Subcutaneous abdominal adipose tissue (tissue), 5 donors: ENCODE data around the gene ZNF446.
"Not testable (repeated sequence)": the region's sequence is repeated elsewhere in the genome, so short reads cannot be mapped to it uniquely, and the experiment has no call there.

Experiments used
- H3K27ac ChIP-seq: one replicate; pipeline ENCODE4 v1.7.0; 2013; ENCODE audit warnings: low read depth, mild to moderate bottlenecking, inconsistent platforms, low read length, moderate library complexity
- H3K27me3 ChIP-seq, 5 donors: one replicate each; pipeline ENCODE4 v1.7.0; 2013; ENCODE audit warnings: low read length in 5 of 5, inconsistent platforms in 1 of 5; ENCODE audit not compliant: control insufficient read depth in 5 of 5, insufficient read depth in 4 of 5
- H3K36me3 ChIP-seq, 5 donors: one replicate each; pipeline ENCODE4 v1.7.0; 2013; ENCODE audit warnings: low read length in 5 of 5; ENCODE audit not compliant: control insufficient read depth in 5 of 5, insufficient read depth in 5 of 5
- H3K4me1 ChIP-seq, 5 donors: one replicate each; pipeline ENCODE4 v1.7.0; 2013; ENCODE audit warnings: low read length in 5 of 5, mild to moderate bottlenecking in 3 of 5, moderate library complexity in 1 of 5; ENCODE audit not compliant: control insufficient read depth in 5 of 5, insufficient read depth in 5 of 5
- H3K4me3 ChIP-seq, 5 donors: one replicate each; pipeline ENCODE4 v1.7.0; 2013; ENCODE audit warnings: low read length in 5 of 5, low read depth in 1 of 5
- H3K9ac ChIP-seq, 5 donors: one replicate each; pipeline ENCODE4 v1.7.0; 2013; ENCODE audit warnings: low read length in 5 of 5, mild to moderate bottlenecking in 4 of 5, moderate library complexity in 3 of 5
- H3K9me3 ChIP-seq, 5 donors: one replicate each; pipeline ENCODE4 v1.7.0; 2013; ENCODE audit warnings: low read length in 5 of 5; ENCODE audit not compliant: control insufficient read depth in 5 of 5
- donor health status: healthy.
- donor health status: healthy.
- donor health status: healthy.
- donor health status: healthy.
- donor health status: healthy.

Gene ZNF446

DNA sequence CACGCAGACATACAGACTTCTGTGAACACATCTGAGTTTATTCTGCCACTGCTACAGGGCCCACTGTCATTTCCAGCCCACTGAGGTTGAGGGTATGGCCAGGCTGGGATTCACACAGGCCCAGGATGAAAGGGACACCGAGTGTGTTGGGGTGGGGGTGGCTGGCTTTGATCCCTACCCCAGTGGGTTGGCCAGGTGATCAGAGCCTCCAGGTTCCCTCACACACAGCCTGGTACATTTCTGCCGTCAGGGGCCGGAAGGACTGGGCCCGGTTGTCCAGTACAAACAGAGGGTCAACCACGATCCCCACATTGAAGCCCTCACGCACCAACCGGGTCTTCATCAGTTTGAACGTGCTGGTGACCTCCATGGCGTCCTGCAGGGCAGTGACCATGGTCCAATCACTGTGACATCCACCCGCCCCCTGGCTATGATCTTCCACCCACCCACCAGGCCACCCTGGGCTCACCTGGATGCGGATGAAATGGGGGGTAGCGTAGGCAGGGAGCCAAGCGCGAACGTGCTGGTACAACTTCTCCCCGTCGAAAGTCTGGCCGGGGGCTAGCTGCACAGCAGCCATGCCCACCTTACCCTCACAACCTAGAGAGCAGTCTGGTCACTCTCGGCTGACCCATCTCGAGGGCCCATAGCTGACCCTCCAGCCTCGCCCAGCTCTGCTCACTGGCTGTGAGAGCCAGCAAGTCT is 22.3 kb downstream of the ZNF446 start:
- Histone ChIP-seq H3K27ac (no peak overlapping the region), H3K27me3 (no peaks in the 10 kb centered on the region), H3K9ac (peak overlapping the region in 3 of 5 donors; percentile 11 to 46 (median 39)), H3K36me3 (no peaks in the 10 kb centered on the region), H3K4me1 (peaks cover 4 to 23% (median 21%) of the 10 kb centered on the region in 5 donors), H3K9me3 (no peaks in the 10 kb centered on the region), H3K4me3 (peak overlapping the region; percentile 70 to 81 (median 78))

- peak overlapping the region; percentile 37 for H3K27ac ChIP-seq
- H3K9ac ChIP-seq = peak overlapping the region in 3 of 5 donors; percentile 69 to 85 (median 71)
- H3K9me3 ChIP-seq = no peaks in the 10 kb centered on the region
- H3K4me3 ChIP-seq = peak overlapping the region; percentile 70 to 88 (median 79)
- no peaks in the 10 kb centered on the region for H3K36me3 ChIP-seq
- H3K4me1 ChIP-seq = peaks cover 4 to 23% (median 21%) of the 10 kb centered on the region in 5 donors
- no peaks in the 10 kb centered on the region for H3K27me3 ChIP-seq
Measured at GRCh38 chr19:58499021-58499927, 23.1 kb downstream of the ZNF446 start.

GRCh38 chr19:58500242-58500641 is 24.1 kb downstream of the ZNF446 start:
- no peak overlapping the region for H3K27ac ChIP-seq
- no peaks in the 10 kb centered on the region for H3K9me3 ChIP-seq
- no peak overlapping the region for H3K9ac ChIP-seq
- H3K36me3 ChIP-seq = no peaks in the 10 kb centered on the region
- H3K4me1 ChIP-seq = peaks cover 4 to 23% (median 21%) of the 10 kb centered on the region in 5 donors
- peak overlapping the region; percentile 64 to 88 (median 79) for H3K4me3 ChIP-seq
- no peaks in the 10 kb centered on the region for H3K27me3 ChIP-seq

DNA sequence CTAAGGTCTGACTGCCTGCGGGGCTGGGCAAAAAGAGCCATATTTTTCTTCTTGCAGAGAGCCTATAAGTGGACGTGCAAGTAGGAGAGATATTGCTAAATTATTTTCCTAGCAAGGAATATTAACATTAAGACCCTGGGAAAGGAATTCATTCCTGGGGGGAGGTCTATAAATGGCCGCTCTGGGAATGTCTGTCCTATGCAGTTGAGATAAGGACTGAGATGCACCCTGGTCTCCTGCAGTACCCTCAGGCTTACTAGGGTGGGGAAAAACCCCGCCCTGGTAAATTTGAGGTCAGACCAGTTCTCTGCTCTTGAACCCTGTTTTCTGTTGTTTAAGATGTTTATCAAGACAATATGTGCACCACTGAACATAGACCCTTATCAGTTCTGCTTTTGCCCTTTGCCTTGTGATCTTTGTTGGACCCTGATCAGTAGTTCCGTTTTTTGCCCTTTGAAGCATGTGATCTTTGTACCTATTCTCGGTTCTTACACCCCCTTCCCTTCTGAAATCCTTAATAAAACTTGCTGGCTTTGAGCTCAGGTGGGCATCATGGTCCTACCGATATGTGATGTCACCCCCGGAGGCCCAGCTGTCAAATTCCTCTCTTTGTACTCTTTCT is 31.6 kb downstream of the ZNF446 start:
- H3K27me3 ChIP-seq, H3K27ac ChIP-seq, H3K4me3 ChIP-seq, H3K9me3 ChIP-seq, H3K9ac ChIP-seq, H3K36me3 ChIP-seq, H3K4me1 ChIP-seq: not testable (repeated sequence)

GRCh38 chr19:58509731-58510083 is 33.6 kb downstream of the ZNF446 start:
- H3K4me1 ChIP-seq = peaks cover 2 to 15% (median 12%) of the 10 kb centered on the region in 5 donors
- peaks cover 0 to 5% (median 0%) of the 10 kb centered on the region in 5 donors for H3K36me3 ChIP-seq
- H3K9ac ChIP-seq = peak overlapping the region in 1 of 5 donors; percentile 15
- no peaks in the 10 kb centered on the region for H3K27me3 ChIP-seq
- H3K9me3 ChIP-seq = peaks cover 0 to 5% (median 0%) of the 10 kb centered on the region in 5 donors
- no peak overlapping the region for H3K4me3 ChIP-seq
- no peak overlapping the region for H3K27ac ChIP-seq

- Histone ChIP-seq H3K27ac (no peak overlapping the region), H3K27me3 (no peaks in the 10 kb centered on the region), H3K9me3 (peaks cover 0 to 5% (median 0%) of the 10 kb centered on the region in 5 donors)
Measured at GRCh38 chr19:58510084-58510862, 34.1 kb downstream of the ZNF446 start.

GRCh38 chr19:58511353-58512208 is 35.4 kb downstream of the ZNF446 start, which contains the start of gene SLC27A5:
TSS of gene SLC27A5 (minus strand) at chr19:58511992. CDS start at chr19:58511955, 37 bp downstream.
- H3K27ac ChIP-seq = no peak within 1 kb of the TSS
- peak within 1 kb of the TSS in 1 of 5 donors; percentile 76 for H3K9ac ChIP-seq
- H3K4me1 ChIP-seq = peaks cover 2 to 28% (median 22%) of the 10 kb centered on the region in 5 donors
- no peak within 1 kb of the TSS for H3K4me3 ChIP-seq
- H3K36me3 ChIP-seq = peaks cover 0 to 14% (median 12%) of the 10 kb centered on the region in 5 donors
- H3K9me3 ChIP-seq = peaks cover 0 to 5% (median 0%) of the 10 kb centered on the region in 5 donors
- no peaks in the 10 kb centered on the region for H3K27me3 ChIP-seq

More at GRCh38 chr19:58510084-58510862, 34.1 kb downstream of the ZNF446 start:
- no peak overlapping the region for H3K9ac ChIP-seq
- H3K36me3 ChIP-seq = peaks cover 0 to 5% (median 0%) of the 10 kb centered on the region in 5 donors
- H3K4me3 ChIP-seq = no peak overlapping the region
- H3K4me1 ChIP-seq = peaks cover 2 to 17% (median 14%) of the 10 kb centered on the region in 5 donors

DNA sequence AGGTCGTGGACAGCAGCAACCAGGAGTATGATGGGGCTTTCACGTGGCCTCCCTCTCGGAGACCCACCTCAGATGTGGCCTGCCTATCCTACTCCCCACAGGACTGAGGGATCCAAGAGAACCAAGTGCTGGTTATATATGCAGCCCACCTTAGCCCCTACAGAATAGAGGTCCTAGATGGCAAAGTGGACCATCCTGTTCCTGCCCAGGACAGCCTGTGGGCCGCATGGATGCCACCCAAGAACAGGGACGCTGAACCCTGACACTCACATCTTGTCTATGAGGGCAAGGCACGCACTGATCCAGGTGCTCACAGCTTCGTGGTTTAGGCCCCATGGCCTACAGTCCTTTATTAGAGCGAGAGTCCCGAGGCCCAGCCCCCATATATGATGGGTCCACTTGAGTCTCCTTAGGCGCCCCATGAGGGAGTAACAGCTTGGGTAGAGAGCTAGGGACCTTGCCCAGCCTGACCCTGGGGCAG is 37.1 kb downstream of the ZNF446 start:
- Histone ChIP-seq H3K9ac (peak overlapping the region in 3 of 5 donors; percentile 12 to 76 (median 15)), H3K4me3 (no peak overlapping the region), H3K4me1 (peaks cover 5 to 39% (median 31%) of the 10 kb centered on the region in 5 donors), H3K27ac (no peak overlapping the region), H3K27me3 (no peaks in the 10 kb centered on the region), H3K36me3 (peaks cover 0 to 25% (median 20%) of the 10 kb centered on the region in 5 donors), H3K9me3 (no peaks in the 10 kb centered on the region)
